Naive thymus-derived CD4-positive, alpha-beta T cell (primary cell): ENCODE measurements around the gene ANP32A. TPM values are rescaled to one million over a fixed set of nuclear protein-coding genes. Genes with fewer than 3 reads are reported as not detected.

Source experiments
- ATAC-seq: fragments of 150-1000 bp; cut with Tn5 transposase; 2 replicates; pipeline ENCODE4 v1.10.0; 2021; ENCODE audit warnings: mild to moderate bottlenecking, moderate library complexity
- CTCF ChIA-PET: fragments of 350-600 bp; sonication (Branson Sonifier 250); formaldehyde crosslinking; loops from one replicate; lab custom pipeline; 2021; ENCODE audit warnings: antibody characterized with exemption; lab: Charles Lee
- POLR2A ChIA-PET: fragments of 350-600 bp; sonication (Branson Sonifier 250); formaldehyde crosslinking; loops from one replicate; lab custom pipeline; 2021; ENCODE audit warnings: antibody characterized with exemption, inconsistent platforms; lab: Charles Lee
- DNase-seq, 9 donors: peaks; one replicate each; pipeline versions ENCODE4 v3.0.0 to v3.0.0-alpha.2; 2020 to 2022; ENCODE audit warnings: mixed read lengths in 1 of 9
- H3K27ac ChIP-seq: one replicate; pipeline ENCODE4 v1.7.0; 2013; ENCODE audit warnings: mild to moderate bottlenecking, low read depth, low read length, moderate library complexity
- H3K27me3 ChIP-seq, 2 donors: one replicate each; pipeline ENCODE4 v1.7.0; 2013; ENCODE audit warnings: low read length in 2 of 2, mild to moderate bottlenecking in 2 of 2, moderate library complexity in 2 of 2; ENCODE audit not compliant: control insufficient read depth in 2 of 2, insufficient read depth in 2 of 2
- H3K36me3 ChIP-seq, 3 experiments: 1 replicate in 2 of 3; 2 replicates in 1 of 3; pipeline ENCODE4 v1.7.0; 2013; ENCODE audit warnings: low read length in 3 of 3, mild to moderate bottlenecking in 3 of 3, moderate library complexity in 1 of 3; ENCODE audit not compliant: insufficient read depth in 3 of 3, control insufficient read depth in 2 of 3
- H3K4me1 ChIP-seq, 2 donors: one replicate each; pipeline ENCODE4 v1.7.0; 2013; ENCODE audit warnings: low read length in 2 of 2, mild to moderate bottlenecking in 2 of 2, moderate library complexity in 1 of 2; ENCODE audit not compliant: control insufficient read depth in 2 of 2, insufficient read depth in 2 of 2
- H3K4me3 ChIP-seq: 2 replicates; pipeline ENCODE4 v1.7.0; 2013; ENCODE audit warnings: mild to moderate bottlenecking, low read length
- H3K9me3 ChIP-seq, 3 experiments: 1 replicate in 2 of 3; 2 replicates in 1 of 3; pipeline ENCODE4 v1.7.0; 2013; ENCODE audit warnings: low read length in 3 of 3; ENCODE audit not compliant: control insufficient read depth in 2 of 3
- H3K27ac Mint-ChIP-seq, 9 donors: one replicate each; pipeline ENCODE4 v1.8.0; 2020 to 2022; ENCODE audit warnings: mixed read lengths in 9 of 9, mild to moderate bottlenecking in 8 of 9, moderate library complexity in 5 of 9, inconsistent platforms in 2 of 9
- H3K27me3 Mint-ChIP-seq, 5 donors: one replicate each; pipeline ENCODE4 v1.8.0; 2021 to 2022; ENCODE audit warnings: mixed read lengths in 5 of 5, mild to moderate bottlenecking in 1 of 5
- H3K36me3 Mint-ChIP-seq, 5 donors: one replicate each; pipeline ENCODE4 v1.8.0; 2020 to 2022; ENCODE audit warnings: mixed read lengths in 5 of 5, mild to moderate bottlenecking in 3 of 5, inconsistent platforms in 1 of 5
- H3K4me1 Mint-ChIP-seq, 7 donors: one replicate each; pipeline ENCODE4 v1.8.0; 2020 to 2022; ENCODE audit warnings: mixed read lengths in 7 of 7, mild to moderate bottlenecking in 3 of 7, inconsistent platforms in 1 of 7
- H3K4me3 Mint-ChIP-seq, 10 donors: one replicate each; pipeline ENCODE4 v1.8.0; 2020 to 2022; ENCODE audit warnings: mild to moderate bottlenecking in 10 of 10, mixed read lengths in 10 of 10, moderate library complexity in 6 of 10, inconsistent platforms in 2 of 10
- H3K9me3 Mint-ChIP-seq, 11 donors: one replicate each; pipeline ENCODE4 v1.8.0; 2020 to 2022; ENCODE audit warnings: mixed read lengths in 11 of 11, mild to moderate bottlenecking in 4 of 11, inconsistent platforms in 1 of 11, moderate library complexity in 1 of 11
- intact Hi-C, 2 donors: fragments of 100-400 bp; cut with micrococcal nuclease; formaldehyde crosslinking; loops; one replicate each; pipeline ENCODE4 v1.15.1; 2023
- polyA plus RNA-seq, 2 donors: library from polyadenylated mRNA; unstranded; fragments of 300-500 nt; fragmentation: Illumina TruSeq; gene quantifications; one replicate each; pipeline ENCODE4 v1.2.3, GENCODE V29; 2021
- total RNA-seq, 6 experiments: library from RNA in 5 of 6; stranded (reverse) in 5 of 6; gene quantifications; 1 replicate in 5 of 6; 2 replicates in 1 of 6; pipeline ENCODE4 v1.2.3 and lab custom pipeline; 2021 to 2026

ANP32A gene
- total and polyA plus RNA-seq, 7 experiments from 2014 or later = 86.1 to 229 (median 111) TPM

GRCh38 chr15:68794863-68795262 is 25.8 kb downstream of the ANP32A start:
- DNase-seq (no peak), ATAC-seq (no peak)
- peaks cover 0 to 1% (median 0%) of the 10 kb centered on the region in 3 experiments for H3K36me3 ChIP-seq
- Mint-ChIP-seq H3K27me3 (no peaks in the 10 kb centered on the region), H3K4me1 (peaks cover 81 to 100% (median 96%) of the 10 kb centered on the region in 7 donors), H3K9me3 (no peaks in the 10 kb centered on the region), H3K4me3 (peak overlapping the region; percentile 46 to 79 (median 68)), H3K36me3 (peaks cover 0 to 18% (median 0%) of the 10 kb centered on the region in 5 donors), H3K27ac (peak overlapping the region; percentile 44 to 91 (median 87))
- ChIA-PET POLR2A (interaction anchor here (0.7 to 5.6 kb wide), 6 partner anchors 10 to 955 kb away, joined by 3 to 47 read pairs (median 5); partner anchors contain the start of genes ANP32A, FEM1B and RNU6-1), CTCF (interaction anchor here (1.2 to 3.6 kb wide), 3 partner anchors 10 to 81 kb away, joined by 3 to 28 read pairs (median 6); no protein-coding TSS in a partner anchor)
- peak overlapping the region; percentile 21 for H3K27ac ChIP-seq
- intact Hi-C loops = loop anchor here (1.0 to 2.0 kb wide), 2 partner anchors 14 to 22 kb away; no protein-coding TSS in a partner anchor
- no peak overlapping the region for H3K4me3 ChIP-seq
- H3K4me1 ChIP-seq = peaks cover 63 to 72% of the 10 kb centered on the region in 2 donors
- H3K27me3 ChIP-seq = no peaks in the 10 kb centered on the region
- no peaks in the 10 kb centered on the region for H3K9me3 ChIP-seq

GRCh38 chr15:68794307-68794706 is 26.4 kb downstream of the ANP32A start:
- H3K9me3 Mint-ChIP-seq = no peaks in the 10 kb centered on the region

GRCh38 chr15:68793776-68794175 is 26.9 kb downstream of the ANP32A start:
- Histone ChIP-seq H3K27ac (no peak overlapping the region), H3K36me3 (peaks cover 0 to 9% (median 0%) of the 10 kb centered on the region in 3 experiments), H3K9me3 (no peaks in the 10 kb centered on the region), H3K4me1 (peaks cover 74% of the 10 kb centered on the region in 2 donors), H3K27me3 (no peaks in the 10 kb centered on the region), H3K4me3 (no peak overlapping the region)
- Mint-ChIP-seq H3K36me3 (peaks cover 0 to 12% (median 0%) of the 10 kb centered on the region in 5 donors), H3K27me3 (no peaks in the 10 kb centered on the region), H3K4me1 (peaks cover 79 to 100% (median 93%) of the 10 kb centered on the region in 7 donors), H3K27ac (peak overlapping the region in 4 of 9 donors; percentile 65 to 89 (median 83)), H3K4me3 (peak overlapping the region in 1 of 10 donors; percentile 64), H3K9me3 (no peaks in the 10 kb centered on the region)
- intact Hi-C loops = loop anchor here in 1 of 2 donors (2.0 kb wide), 1 partner anchor 13 kb away; no protein-coding TSS in a partner anchor
- no peak for ATAC-seq
- ChIA-PET CTCF (interaction anchor here (1.0 to 3.6 kb wide), 2 partner anchors 10 to 37 kb away, joined by 3 to 28 read pairs; no protein-coding TSS in a partner anchor), POLR2A (interaction anchor here (5.6 kb wide), 1 partner anchor 24 kb away, joined by 47 read pairs; no protein-coding TSS in a partner anchor)
- no peak for DNase-seq

More at GRCh38 chr15:68794307-68794706, 26.4 kb downstream of the ANP32A start:
- ChIA-PET CTCF (interaction anchor here (1.0 to 3.6 kb wide), 2 partner anchors 11 to 37 kb away, joined by 3 to 28 read pairs; no protein-coding TSS in a partner anchor), POLR2A (interaction anchor here (2.2 to 5.6 kb wide), 2 partner anchors 20 to 23 kb away, joined by 12 to 47 read pairs; no protein-coding TSS in a partner anchor)
- H3K4me3 ChIP-seq = no peak overlapping the region
- Mint-ChIP-seq H3K4me1 (peaks cover 80 to 100% (median 94%) of the 10 kb centered on the region in 7 donors), H3K36me3 (peaks cover 0 to 16% (median 0%) of the 10 kb centered on the region in 5 donors), H3K27ac (peak overlapping the region in 7 of 9 donors; percentile 44 to 91 (median 85)), H3K4me3 (peak overlapping the region in 4 of 10 donors; percentile 3 to 79 (median 69)), H3K27me3 (no peaks in the 10 kb centered on the region)
- no peaks in the 10 kb centered on the region for H3K27me3 ChIP-seq
- ATAC-seq (no peak), DNase-seq (no peak)
- H3K9me3 ChIP-seq = no peaks in the 10 kb centered on the region
- peaks cover 0 to 7% (median 0%) of the 10 kb centered on the region in 3 experiments for H3K36me3 ChIP-seq
- intact Hi-C loops = loop anchor here in 1 of 2 donors (2.0 kb wide), 1 partner anchor 14 kb away; no protein-coding TSS in a partner anchor
- peak overlapping the region; percentile 21 for H3K27ac ChIP-seq
- H3K4me1 ChIP-seq = peaks cover 69 to 74% of the 10 kb centered on the region in 2 donors

GRCh38 chr15:68792901-68793766 is 27.6 kb downstream of the ANP32A start:
- peaks cover 0 to 12% (median 0%) of the 10 kb centered on the region in 3 experiments for H3K36me3 ChIP-seq
- intact Hi-C loops = no loop called here
- H3K4me1 ChIP-seq = peaks cover 70 to 74% of the 10 kb centered on the region in 2 donors
- ChIA-PET CTCF (interaction anchor here (1.0 to 3.6 kb wide), 2 partner anchors 10 to 38 kb away, joined by 3 to 28 read pairs; no protein-coding TSS in a partner anchor), POLR2A (interaction anchor here (5.6 kb wide), 1 partner anchor 25 kb away, joined by 47 read pairs; no protein-coding TSS in a partner anchor)
- Mint-ChIP-seq H3K4me1 (peaks cover 81 to 100% (median 93%) of the 10 kb centered on the region in 7 donors), H3K27me3 (no peaks in the 10 kb centered on the region), H3K9me3 (no peaks in the 10 kb centered on the region), H3K4me3 (peak overlapping the region; percentile 24 to 71 (median 60)), H3K36me3 (peaks cover 0 to 12% (median 0%) of the 10 kb centered on the region in 5 donors), H3K27ac (peak overlapping the region; percentile 3 to 95 (median 85))
- peak overlapping the region; percentile 23 for H3K27ac ChIP-seq
- no peaks in the 10 kb centered on the region for H3K27me3 ChIP-seq
- ATAC-seq (no peak), DNase-seq (no peak)
- no peaks in the 10 kb centered on the region for H3K9me3 ChIP-seq
- H3K4me3 ChIP-seq = no peak overlapping the region

- DNase-seq = peak in 7 of 9 donors; percentile 16 to 67 (median 40)
- POLR2A ChIA-PET = interaction anchor here (0.7 to 5.6 kb wide), 2 partner anchors 8 to 26 kb away, joined by 3 to 47 read pairs; no protein-coding TSS in a partner anchor
- Histone ChIP-seq H3K9me3 (no peaks in the 10 kb centered on the region), H3K4me3 (peak overlapping the region; percentile 17), H3K27ac (peak overlapping the region; percentile 50), H3K27me3 (no peaks in the 10 kb centered on the region), H3K36me3 (peaks cover 0 to 26% (median 0%) of the 10 kb centered on the region in 3 experiments), H3K4me1 (peaks cover 57 to 64% of the 10 kb centered on the region in 2 donors)
- no peaks in the 10 kb centered on the region for H3K27me3 Mint-ChIP-seq
- H3K4me3 Mint-ChIP-seq = peak overlapping the region; percentile 15 to 82 (median 55)
- H3K27ac Mint-ChIP-seq = peak overlapping the region; percentile 46 to 96 (median 88)
- ATAC-seq = peak; percentile 81
- intact Hi-C loops = loop anchor here (1.0 kb wide), 2 partner anchors 26 to 29 kb away; partner anchors contain the start of gene ANP32A (in 1 of the 2)
- H3K4me1 Mint-ChIP-seq = peaks cover 70 to 91% (median 79%) of the 10 kb centered on the region in 7 donors
- H3K36me3 Mint-ChIP-seq = peaks cover 0 to 12% (median 0%) of the 10 kb centered on the region in 5 donors
- CTCF ChIA-PET = interaction anchor here (0.7 kb wide), 1 partner anchor 84 kb away, joined by 4 read pairs; no protein-coding TSS in a partner anchor
- H3K9me3 Mint-ChIP-seq = no peaks in the 10 kb centered on the region
These were observed 29.0 kb downstream of the ANP32A start for GRCh38 chr15:68791431-68792283.
